Suppressor macrophage treated with lipopolysaccharide for 1 hour (primary cell): ENCODE measurements around the gene POLRMT.
"Not testable (repeated sequence)": the region's sequence is repeated elsewhere in the genome, so short reads cannot be mapped to it uniquely, and the experiment has no call there.

ENCODE experiments used
- DNase-seq, 3 donors: peaks; one replicate each; pipeline ENCODE4 v3.0.0-alpha.2; 2020 to 2022

POLRMT gene

DNA sequence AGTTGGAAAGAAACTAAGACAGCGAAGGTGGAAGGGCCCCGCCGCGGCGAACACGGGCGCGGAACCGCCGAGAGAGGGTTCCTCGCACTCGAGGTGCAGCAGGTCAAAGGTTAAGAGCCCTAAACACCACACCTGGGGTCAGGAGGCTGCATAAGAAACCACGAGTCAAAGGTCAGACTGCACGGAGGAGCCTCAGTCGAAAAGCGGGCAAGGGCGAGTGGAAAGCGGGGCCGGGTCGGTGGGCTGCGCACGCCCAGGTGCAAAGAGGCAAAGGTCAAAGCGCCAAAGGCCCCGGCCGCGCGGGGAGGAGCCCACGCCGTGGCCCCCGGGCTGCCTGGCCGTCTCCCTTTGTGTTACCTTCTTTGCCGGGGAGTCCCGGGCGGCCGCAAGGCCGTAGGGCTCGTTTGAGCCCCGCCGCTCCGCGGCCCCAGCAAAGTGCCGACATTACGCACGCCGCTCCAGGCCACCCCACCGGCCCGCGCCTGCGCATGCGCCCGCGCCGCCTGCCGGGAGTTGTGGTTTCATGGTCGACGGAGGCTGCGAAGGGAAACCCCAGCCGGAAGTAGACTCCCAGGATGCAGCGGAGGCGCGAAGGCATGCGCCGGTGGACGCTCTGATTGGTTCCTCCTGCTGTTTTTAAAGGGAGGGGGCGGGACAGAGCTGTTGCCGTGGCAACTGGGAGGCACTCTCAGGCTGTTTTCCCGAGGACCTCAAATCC lies at the start of gene POLRMT:
Gene POLRMT, minus strand, starts transcription at position 470 of the 718 bp plus-strand sequence. Its CDS starts 25 bp downstream, at position 445.
- peak; percentile 98 to 99 (median 99) for DNase-seq

DNA sequence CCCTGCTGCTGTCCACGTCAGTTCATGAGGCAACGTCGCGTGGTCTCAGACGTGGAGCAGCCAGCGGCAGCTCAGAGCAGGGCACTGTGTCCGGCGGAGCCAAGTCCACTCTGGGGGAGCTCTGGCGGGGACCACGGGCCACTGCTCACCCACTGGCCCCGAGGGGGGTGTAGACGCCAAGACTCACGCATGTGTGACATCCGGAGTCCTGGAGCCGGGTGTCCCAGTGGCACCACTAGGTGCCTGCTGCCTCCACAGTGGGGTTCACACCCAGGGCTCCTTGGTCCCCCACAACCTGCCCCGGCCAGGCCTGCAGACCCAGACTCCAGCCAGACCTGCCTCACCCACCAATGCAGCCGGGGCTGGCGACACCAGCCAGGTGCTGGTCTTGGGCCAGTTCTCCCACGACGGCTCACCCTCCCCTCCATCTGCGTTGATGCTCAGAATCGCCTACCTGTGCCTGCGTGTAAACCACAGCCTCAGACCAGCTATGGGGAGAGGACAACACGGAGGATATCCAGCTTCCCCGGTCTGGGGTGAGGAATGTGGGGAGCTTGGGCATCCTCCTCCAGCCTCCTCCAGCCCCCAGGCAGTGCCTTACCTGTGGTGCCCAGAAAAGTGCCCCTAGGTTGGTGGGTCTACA lies 49.5 kb upstream of the POLRMT start:
- DNase-seq, result no peak

DNA sequence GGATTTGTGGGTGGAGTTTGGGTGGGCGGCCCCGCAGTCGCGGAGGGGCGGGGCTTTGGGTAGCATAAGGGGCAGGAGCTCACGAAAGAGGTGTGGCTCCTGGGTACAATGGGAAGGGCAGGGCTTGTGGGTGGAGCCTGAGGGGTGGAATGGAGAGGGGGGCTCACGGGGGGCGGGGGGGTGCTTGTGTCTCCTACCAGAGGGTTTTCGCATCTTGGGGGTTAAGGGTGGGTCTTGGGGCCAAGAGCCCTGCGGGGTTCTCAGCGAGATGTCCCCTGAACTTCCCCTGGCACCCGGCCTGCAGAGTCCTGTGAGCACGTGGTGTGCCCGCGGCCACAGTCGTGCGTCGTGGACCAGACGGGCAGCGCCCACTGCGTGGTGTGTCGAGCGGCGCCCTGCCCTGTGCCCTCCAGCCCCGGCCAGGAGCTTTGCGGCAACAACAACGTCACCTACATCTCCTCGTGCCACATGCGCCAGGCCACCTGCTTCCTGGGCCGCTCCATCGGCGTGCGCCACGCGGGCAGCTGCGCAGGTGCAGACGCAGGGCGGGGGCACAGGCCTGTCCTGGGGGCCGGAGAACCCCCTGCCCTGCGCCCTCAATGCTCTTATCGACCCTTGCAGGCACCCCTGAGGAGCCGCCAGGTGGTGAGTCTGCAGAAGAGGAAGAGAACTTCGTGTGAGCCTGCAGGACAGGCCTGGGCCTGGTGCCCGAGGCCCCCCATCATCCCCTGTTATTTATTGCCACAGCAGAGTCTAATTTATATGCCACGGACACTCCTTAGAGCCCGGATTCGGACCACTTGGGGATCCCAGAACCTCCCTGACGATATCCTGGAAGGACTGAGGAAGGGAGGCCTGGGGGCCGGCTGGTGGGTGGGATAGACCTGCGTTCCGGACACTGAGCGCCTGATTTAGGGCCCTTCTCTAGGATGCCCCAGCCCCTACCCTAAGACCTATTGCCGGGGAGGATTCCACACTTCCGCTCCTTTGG lies 48.0 kb upstream of the POLRMT start:
- DNase-seq, result peak in 2 of 3 donors; percentile 98 to 99

DNA sequence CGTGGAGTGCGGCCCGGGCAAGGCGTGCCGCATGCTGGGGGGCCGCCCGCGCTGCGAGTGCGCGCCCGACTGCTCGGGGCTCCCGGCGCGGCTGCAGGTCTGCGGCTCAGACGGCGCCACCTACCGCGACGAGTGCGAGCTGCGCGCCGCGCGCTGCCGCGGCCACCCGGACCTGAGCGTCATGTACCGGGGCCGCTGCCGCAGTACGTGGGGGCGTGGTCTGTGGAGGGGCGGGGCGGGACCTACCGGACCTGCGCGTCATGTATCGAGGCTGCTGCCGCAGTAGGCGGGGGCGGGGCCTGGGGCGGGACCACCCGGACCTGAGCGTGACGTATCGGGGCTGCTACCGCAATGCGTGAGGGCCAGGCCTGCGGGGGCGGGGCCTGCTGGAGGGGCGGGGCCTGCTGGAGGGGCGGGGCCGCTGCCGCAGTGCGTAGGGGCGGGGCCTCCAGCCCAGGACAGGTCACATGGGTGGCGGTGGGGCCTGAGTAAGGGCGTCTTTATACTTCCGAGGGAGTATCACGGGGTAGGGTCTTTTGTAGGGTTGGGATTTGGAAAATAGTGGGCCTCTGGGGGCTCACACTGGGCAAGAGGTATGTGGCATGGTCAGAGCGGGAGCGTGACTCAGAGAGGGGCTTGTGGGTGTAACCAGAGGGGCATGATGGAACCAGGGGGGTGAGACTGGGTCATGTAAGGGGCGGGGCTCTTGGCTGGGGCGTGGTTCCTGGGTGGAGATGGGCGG lies 47.1 kb upstream of the POLRMT start:
- DNase-seq, result peak; percentile 98 to 100 (median 100)

DNA sequence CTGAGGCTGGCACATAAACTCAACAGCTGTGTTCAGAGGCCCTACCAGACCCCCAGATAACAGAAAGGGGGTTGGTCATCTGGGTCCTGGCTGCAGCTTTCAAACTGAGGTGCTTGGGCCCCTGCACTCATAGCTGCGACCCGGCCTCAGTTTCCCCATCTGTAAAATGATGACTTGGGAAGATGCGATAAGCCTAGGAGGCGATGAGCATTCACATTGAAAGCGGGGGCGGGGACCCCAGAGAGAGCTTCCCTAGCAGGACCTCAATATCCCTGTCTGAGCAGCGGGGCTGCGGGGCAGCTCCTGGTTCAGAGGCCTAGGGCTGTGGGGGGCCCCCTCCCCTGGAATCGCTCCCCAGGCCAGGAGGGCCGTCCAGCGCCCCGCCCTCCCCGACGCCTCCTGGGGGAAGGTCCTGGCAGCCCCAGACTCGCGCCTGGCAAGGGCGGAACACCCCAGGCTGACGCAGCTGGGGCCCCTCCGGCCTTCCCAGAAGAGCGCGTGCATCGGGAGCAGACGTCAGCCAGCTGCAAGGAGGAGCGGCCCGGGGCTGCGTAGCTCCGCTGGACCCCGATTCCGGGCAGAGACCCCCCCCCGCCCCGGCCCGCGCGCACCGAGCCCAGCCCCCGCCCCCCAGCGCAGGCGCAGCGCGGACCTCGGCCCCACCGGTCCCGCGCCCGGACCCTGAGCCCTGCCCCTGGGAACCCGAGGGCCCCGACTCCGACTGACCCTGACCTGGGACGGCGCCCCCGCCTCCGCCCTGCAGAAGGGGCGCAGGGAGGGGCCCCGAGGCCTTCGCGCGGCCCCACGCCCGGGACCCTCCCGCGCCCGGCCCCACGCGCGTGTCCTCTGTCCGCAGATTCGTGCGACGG lies 46.3 kb upstream of the POLRMT start:
- peak; percentile 84 to 91 (median 90) for DNase-seq

DNA sequence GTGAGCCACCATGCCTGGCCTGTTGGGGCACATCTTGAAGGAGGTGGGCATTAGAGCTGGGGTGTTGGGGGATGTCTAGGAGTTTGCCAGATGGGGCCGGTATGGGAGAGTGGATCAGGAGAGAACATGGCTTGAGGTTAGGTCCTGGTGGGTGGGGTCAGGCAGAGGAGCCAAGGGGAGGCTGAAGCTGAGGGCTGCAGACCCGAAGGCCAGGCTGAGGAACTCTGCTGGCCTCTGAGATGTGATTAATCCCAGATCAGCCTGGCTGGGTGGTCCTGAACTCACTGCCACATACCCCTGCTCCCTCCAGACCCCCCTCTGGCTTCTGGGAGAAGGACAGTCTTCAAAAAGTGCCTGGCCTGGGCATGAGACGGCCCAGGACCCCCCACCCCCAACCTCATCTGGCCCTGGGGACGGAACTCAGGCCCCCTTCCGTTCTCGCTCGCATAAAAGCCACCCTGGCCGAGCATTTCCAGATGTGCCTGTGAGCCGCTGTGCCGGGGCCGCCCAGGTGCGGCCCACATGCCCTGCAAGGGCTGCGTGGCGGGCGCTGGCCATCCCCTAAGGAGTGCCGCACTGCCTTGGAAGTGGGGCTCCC lies 45.6 kb upstream of the POLRMT start:
- DNase-seq, result no peak

DNA sequence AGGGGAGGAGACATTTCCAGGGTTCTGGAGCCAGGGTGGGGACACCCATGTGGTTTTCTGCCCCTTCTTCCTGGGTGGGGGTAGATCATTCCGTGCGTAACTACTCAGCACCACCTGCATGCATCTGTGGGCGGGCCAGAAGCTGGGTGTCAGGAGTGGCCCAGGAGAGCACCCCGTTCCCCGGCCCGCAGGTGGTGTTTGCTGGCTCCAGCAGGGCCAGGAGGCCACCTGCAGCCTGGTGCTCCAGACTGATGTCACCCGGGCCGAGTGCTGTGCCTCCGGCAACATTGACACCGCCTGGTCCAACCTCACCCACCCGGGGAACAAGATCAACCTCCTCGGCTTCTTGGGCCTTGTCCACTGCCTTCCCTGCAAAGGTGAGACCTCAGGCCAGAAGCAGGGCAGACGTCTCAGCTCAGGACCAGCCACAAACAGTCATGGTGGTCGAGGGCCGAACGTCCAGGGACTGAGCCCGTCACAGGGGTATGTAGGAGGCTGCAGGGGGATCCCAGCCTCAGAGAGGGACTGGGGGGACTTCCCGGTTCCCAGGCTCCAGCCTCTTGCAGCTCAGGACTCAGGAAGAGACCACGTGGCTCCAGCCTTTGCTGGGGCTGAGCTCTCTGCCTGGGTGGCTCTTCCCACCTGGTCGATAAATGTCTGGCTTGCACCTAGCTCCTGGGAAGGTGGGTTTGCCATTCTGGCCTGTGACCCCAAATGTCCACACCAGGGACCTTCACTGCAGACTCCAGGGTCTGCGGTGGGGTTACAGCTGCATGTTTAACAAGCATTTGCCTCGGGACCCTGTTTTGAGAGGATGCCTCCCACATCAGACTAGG lies 44.5 kb upstream of the POLRMT start:
- no peak for DNase-seq

DNA sequence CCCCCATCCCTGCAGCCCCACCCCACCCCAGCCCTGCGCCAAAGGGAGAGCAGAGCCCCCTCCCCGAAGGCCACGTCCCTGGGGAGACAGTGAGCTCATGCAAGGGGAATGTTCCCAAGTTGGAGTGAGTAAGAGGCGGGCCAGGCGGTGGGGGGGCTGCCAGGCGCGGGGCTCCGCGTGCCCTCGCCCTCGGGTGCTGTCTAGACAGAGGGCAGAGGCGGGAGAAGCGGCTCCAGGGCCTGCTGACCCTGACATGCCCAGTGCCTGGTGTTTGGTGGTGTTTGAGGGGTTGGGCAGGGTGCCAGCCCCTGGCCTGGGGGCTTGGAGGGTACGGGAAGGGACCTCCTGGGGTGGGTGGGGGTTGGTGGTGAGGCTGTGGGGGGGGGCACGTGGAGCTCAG lies 43.9 kb upstream of the POLRMT start:
- DNase-seq, result peak in 2 of 3 donors; percentile 32 to 49

DNA sequence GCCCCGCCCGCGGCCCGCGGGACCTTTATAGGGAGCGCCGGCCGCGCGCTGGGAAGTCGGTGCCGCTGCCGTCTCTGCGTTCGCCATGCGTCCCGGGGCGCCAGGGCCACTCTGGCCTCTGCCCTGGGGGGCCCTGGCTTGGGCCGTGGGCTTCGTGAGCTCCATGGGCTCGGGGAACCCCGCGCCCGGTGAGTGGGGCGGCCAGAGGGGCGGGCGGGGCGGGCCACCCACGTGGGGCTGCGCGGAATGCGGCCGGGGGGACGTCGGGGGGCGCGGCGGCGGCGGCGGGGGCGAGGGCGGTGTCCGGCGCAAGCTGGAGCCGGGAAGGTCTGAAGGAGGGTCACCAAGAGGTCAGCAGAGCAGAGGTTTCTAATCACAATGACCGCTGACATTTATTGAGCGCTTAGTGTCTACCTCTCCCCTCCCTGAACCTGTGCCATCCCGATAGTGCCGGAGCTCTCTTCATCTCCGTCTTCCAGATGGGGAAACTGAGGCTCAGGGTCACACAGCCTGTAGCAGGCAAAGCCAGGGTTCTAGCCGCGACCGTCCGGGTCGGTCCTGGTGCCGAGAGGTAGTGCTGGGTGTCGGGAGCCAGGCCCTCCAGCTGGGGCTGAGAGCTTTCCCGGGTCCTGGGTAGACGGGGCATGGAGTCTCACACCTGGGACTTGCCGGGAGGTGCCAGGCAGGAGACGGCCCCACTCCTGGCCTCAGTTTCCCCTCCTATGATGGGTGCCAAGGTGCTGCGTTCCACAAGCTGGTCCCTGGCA lies 43.2 kb upstream of the POLRMT start, which contains the start of gene FSTL3:
Gene FSTL3, plus strand, starts transcription at position 54 of the 767 bp plus-strand sequence. Its CDS starts 32 bp downstream, at position 86.
- peak; percentile 21 to 70 (median 42) for DNase-seq

DNA sequence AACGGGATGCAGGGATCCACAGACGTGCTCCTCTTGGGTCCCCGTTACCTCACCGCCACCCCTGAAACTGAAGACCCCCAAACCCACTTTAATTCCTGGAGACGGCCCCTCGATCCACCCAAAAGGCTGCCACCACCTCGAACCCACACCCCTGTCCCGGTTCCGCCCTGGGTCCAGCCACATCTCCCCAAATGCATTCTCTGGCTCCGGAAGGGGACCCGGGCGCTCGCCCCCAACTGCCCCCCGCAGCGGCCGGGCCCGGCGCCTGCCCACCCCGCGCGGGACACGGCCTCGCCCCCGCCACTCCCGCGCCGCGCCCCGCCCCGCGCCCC lies 42.6 kb upstream of the POLRMT start:
- DNase-seq, result no peak

DNA sequence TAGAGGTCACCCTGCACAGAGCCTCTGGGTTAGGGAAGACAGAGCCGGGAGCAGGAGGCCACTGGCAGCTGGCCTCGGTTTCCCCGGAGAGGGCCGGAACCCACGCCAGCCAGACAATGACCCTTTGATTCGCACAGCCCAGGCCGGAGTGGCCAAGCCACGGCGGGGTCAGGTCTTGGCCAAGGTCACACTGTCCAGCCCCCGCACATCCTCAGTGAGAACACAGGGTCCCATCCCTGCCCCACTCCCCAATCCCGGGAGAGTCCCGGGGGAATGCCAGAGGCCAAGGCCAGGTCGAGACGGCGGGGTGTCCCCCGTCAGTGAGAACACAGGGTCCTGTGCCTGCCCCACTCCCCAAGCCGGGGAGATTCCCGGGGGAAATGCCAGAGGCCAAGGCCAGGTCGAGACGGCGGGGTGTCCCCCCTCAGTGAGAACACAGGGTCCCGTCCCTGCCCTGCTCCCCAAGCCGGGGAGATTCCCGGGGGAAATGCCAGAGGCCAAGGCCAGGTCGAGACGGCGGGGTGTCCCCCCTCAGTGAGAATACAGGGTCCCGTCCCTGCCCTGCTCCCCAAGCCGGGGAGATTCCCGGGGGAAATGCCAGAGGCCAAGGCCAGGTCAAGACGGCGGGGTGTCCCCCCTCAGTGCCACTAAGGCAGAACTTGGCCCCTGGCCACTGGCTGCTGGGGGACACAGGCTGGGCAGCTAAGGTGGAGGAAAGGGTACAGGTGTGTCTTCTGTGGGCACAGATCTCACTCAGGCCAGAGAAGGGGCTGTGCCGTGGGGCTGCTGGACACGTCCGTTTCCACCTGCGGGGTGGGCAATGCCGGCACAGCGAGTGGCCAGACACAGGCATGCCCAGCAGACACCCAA lies 41.2 kb upstream of the POLRMT start:
- DNase-seq, result no peak

DNA sequence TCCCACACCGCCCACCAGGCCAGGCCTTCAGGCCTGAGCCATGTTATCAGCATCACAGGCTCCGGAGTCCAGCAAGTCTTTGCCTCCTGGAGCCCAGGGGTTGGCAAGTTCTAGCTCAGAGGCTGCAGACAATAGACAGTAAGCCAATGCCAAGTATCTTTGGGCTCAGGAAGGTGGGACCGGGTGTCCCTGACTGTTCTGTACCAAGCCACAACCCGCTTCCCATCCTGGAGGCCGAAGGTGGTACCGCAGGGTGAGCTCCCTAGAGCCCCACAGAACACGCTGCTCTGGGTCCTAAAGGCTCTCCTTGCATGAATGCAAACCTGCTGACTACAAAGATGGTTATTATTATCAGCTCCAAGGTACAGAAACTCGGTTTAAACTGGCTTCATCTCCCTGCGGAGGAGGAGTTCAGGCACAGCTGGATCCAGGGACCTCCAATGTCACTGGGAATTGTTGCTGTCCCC lies 37.3 kb upstream of the POLRMT start:
- no peak for DNase-seq

DNA sequence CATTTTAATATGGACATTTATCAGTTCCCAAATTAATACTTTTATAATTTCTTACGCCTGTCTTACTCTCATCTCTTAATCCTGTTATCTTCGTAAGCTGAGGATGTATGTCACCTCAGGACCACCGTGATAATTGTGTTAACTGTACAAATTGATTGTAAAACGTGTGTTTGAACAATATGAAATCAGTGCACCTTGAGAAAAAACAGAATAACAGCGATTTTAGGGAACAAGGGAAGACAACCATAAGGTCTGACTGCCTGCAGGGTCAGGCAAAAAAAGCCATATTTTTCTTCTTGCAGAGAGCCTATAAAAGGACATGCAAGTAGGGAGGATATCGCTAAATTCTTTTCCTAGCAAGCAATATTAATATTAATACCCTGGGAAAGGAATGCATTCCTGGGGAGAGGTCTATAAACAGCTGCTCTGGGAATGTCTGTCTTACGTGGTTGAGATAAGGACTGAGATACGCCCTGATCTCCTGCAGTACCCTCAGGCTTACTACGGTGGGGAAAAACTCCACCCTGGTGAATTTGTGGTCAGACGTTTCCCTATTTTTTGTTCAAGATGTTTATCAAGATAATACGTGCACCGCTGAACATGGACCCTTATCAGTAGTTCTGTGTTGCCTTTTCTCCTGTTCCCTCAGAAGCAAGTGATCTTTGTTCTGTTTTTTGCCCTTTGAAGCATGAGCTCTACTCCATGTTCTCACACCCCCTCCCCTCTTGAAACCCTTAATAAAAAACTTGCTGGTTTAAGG lies 35.5 kb upstream of the POLRMT start:
- DNase-seq, result not testable (repeated sequence)

DNA sequence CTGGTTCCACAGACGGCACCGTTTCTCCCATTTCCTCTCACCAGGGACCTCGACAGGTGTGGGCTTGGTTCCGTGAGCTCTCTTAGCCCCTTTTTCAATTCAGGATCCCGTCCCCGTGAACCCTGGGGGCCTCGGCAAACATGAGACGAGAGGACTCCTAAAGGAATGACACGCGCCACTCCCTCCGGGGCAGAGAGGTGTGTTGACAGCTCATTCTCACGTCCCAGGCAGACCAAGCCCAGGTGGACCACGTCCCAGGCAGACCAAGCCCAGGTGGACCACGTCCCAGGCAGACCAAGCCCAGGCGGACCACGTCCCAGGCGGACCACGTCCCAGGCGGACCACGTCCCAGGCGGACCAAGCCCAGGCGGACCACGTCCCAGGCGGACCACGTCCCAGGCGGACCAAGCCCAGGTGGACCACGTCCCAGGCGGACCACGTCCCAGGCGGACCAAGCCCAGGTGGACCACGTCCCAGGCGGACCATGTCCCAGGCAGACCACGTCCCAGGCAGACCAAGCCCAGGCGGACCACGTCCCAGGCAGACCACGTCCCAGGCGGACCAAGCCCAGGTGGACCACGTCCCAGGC lies 33.7 kb upstream of the POLRMT start:
- DNase-seq, result not testable (repeated sequence)

DNA sequence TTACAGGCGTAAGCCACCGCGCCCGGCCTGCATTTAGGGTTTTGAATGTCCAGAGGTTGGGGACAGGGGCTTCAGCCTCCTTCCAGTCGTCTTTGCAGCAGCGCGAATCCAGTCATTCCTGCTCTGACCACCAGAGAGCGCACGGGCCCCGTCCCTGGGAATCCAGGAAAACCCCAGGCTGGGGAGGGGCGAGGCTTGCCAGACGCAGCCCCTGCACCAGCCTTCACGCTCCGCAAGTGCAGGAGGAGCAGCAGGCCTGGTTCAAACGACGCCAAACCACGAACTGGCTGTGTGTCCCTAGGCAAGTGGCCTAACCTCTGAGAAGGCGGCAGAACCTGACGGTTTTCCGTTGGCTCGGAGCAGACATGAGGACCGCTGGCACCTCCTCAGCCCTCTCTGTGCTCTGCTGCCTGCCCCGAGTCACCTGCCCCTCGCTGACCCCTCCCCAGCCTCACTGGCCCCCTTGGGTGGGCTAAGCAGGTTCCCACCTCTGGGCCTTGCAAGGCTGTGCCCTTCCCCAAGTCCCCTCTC lies 31.6 kb upstream of the POLRMT start:
- DNase-seq, result peak; percentile 83 to 88 (median 88)

DNA sequence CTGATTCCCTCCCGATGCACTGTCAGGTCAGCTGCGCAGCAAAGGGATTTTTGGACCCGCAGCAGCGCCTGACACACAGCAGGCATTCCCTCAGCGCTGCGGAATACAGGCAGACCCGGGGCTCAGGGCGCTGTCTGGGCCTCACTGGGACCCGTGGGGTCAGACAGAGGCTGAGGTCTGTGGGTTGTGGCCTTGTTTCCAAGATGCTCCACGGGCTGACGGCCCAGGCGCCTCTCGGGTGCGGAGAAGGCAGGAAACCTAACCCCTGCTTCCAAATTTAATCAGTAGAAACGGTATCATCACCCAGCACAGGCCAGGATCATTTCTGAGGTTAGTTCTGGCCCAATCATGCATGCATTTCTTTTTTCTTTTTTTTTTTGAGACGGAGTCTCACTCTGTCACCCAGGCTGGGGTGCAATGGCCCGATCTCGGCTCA lies 30.4 kb upstream of the POLRMT start:
- DNase-seq, result no peak
